ENCODE data around the gene INPP4B.
"Not testable (repeated sequence)": the region's sequence is repeated elsewhere in the genome, so short reads cannot be mapped to it uniquely, and the experiment has no call there.

The INPP4B gene

GRCh38 chr4:142413485-142413884 lies 432.6 kb downstream of the INPP4B start:
- DNase-seq (ENCODE audit: low read depth, low spot score): no peak

DNA sequence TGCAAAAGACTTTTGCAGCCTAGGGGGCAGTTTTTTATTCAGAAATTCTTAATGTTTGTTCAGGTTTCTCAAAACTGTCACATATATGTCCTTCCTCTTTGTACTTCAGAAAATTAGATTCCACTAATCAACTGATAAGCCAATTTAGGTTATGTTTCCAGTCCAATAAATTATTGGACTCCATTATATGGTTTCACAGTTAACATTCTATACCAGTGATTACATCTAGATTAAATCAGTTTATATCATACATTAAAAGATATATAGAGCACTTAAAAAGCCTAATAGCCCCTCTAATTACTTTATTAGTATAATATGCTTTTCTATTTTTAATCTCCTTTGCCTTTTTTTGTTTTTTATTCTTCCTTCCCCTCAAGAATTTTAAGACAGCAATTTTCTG lies 434.1 kb downstream of the INPP4B start:
- no peak for DNase-seq (ENCODE audit: low read depth, low spot score)

GRCh38 chr4:142408003-142408441 lies 438.1 kb downstream of the INPP4B start:
- no peak for DNase-seq (ENCODE audit: low read depth, low spot score)

GRCh38 chr4:142407596-142407995 lies 438.5 kb downstream of the INPP4B start:
- no peak for DNase-seq (ENCODE audit: low read depth, low spot score)

GRCh38 chr4:142406917-142407501 lies 439.1 kb downstream of the INPP4B start:
- no peak for DNase-seq (ENCODE audit: low read depth, low spot score)

GRCh38 chr4:142406499-142406835 lies 439.6 kb downstream of the INPP4B start:
- no peak for DNase-seq (ENCODE audit: low read depth, low spot score)

DNA sequence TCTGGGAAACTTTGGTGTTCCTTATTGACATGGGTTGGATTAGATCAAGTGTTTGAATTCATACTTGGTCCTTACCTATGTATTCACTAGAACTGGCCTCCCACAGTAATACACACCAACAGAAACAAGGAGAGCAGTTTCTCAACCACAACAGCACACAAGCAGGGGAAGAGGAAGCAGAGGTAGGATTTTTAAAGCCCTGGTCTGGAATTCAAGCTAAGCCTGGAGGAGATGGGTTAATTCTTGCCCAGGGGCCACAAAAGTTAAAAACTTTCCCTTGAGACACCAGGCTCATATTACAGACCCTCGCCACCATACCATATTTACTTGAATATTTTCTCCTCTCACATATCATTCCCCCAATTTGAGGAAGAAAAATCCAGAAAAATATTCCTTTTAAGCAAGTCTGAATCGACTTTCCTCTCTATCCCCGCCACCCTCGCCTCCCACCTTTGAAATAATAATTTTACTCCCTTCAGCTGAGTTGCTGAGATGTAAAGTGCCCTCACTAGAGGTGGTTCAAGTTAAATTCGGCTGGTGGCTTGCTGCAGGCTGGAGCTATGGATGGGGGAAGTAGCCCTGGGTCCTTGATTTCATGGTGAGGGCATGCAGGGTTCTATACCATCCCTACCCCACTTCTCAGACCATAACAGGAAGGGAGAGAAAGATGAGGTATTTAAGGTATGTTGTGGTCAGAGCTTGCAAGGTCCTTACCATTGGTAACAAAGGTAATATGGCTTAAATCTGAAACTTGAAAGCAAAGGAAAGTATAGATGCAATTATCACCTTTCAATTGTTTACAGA lies 440.2 kb downstream of the INPP4B start:
- DNase-seq (ENCODE audit: low read depth, low spot score): no peak

- DNase-seq (ENCODE audit: low read depth, low spot score): no peak
These were observed 440.9 kb downstream of the INPP4B start for GRCh38 chr4:142405021-142405694.

DNA sequence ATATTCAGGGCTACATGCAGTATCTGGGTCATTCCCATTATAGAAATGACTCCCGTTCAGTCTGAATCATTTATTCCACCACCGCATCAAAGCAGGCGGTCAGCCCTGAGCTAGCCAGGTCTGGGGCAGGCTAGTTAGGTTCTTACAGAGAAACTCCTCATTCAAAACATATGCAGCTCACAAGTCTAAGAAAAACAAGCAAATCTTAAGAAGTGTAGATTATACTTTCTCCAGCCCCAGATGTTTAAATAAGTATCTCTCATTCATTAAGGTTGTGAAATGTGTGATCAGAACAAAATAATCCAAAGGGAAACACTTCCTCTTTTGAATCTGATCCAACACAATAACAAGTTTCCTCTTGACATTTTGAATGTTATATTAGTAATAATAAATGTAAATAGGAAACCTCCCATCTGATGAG lies 441.9 kb downstream of the INPP4B start:
- no peak for DNase-seq (ENCODE audit: low read depth, low spot score)

DNA sequence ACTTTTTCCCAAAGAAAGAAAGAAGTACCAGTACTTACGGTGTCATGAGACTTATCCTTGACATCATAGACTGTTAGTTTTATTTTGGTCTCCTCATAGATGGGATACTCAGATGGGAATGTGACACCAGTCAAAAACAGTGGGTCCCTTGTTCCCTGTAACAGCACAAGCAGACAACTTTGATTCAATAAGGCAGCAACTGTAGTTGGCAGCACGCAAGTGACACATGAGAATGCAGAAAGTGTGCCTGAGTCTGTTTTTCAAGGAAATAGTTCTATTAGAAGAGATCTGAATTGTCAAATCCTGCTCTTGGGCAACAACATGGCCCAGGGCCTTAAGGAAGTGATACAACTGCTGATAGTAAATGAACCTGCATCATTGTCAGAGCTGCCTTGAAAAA lies 443.2 kb downstream of the INPP4B start:
- DNase-seq (ENCODE audit: low read depth, low spot score): no peak

GRCh38 chr4:142402156-142402555 lies 443.9 kb downstream of the INPP4B start:
- no peak for DNase-seq (ENCODE audit: low read depth, low spot score)

DNA sequence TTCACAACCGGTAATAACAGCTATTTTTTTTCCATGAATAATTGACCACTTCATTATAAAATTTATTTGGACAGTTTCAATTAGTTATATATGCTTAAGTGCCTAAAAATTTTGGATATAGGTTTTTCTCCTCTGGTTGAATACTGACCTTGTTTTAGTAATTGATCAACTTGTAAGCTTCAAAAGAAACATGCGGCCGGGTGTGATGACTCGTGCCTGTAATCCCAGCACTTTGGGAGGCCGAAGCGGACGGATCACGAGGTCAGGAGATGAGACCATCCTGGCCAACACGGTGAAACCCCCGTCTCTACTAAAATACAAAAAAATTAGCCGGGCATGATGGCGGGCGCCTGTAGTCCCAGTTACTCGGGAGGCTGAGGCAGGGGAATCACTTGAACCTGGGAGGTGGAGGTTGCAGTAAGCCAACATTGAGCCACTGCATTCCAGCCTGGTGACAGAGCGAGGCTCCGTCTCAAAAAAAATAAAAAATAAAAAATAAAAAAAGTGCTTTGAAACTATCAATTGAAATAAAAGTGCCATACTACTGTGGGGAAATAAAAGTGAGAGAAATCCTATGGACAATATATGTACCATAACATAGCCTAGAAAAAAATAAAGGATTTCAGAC lies 448.6 kb downstream of the INPP4B start:
- not testable (repeated sequence) for DNase-seq (ENCODE audit: low read depth, low spot score)

- no peak for DNase-seq (ENCODE audit: low read depth, low spot score)
These were observed 449.8 kb downstream of the INPP4B start for GRCh38 chr4:142396279-142396678.

DNA sequence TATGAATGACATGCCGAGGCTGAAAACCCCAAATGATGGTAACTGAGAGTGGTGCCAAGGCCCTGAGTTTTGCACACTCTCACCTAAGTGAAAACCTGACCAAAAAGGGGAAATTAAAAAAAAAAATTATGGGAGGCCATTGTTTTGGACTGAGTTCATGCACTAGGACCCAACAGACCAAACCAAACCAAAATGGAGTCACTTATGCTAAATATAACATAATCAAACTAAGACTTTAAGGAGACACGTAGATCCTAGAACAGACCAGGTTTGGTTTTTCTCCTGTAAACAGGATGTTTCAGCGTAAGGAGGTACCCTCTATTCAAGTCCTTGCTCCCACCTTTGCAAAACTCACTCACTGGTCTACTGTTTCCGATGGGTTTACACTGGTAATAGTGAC lies 453.0 kb downstream of the INPP4B start:
- no peak for DNase-seq (ENCODE audit: low read depth, low spot score)

- no peak for DNase-seq (ENCODE audit: low read depth, low spot score)
These were observed 459.2 kb downstream of the INPP4B start for GRCh38 chr4:142386856-142387255.

GRCh38 chr4:142386449-142386848 lies 459.7 kb downstream of the INPP4B start:
- DNase-seq (ENCODE audit: low read depth, low spot score): no peak

DNA sequence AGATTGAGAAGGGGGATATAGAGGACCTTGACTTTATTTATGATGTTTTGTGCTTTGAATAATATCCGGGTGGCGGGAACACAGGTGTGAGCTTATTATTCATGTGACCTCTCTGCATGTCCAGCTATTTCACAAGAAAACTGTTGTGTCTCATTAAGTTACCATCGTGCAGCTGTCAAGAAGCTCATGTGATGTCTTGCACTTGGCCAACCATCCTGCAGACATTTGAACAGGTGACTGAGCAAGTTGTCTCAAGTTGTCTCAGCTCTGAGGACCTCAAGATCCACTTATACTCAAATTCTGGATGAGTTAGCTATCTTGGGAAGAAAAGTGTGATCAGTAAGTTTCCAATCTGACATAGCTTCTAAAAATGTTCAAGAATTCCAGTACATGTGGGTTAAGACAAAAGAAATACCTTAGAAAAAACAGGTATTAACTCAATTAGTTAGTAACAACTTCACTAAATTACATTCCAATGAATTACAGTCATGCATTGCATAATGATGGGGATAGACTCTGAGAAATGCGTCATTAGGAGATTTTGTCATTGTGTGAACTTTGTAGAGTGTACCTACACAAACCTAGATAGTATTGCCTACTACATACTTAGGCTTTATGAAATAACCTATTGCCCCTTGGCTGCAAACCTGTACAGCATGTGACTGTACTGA lies 462.2 kb downstream of the INPP4B start:
- DNase-seq (ENCODE audit: low read depth, low spot score): no peak

DNA sequence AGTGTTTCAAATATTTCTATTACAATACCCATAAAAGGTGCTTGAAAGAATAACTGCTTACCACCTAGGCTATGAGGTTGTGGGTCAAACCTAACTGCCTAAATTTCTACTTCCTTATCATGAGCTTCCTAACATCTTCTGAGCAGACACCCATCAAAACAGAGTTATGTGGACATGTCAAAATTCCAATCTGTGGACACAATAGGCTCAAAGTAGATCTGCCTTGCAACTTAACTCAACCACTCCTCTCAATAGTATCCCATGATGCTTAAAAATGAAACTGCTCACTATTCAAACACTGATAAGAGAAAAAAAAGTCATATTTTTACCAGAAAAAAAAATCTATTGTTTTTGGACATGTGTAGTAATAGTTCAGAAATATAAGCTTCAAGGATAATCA lies 462.7 kb downstream of the INPP4B start:
- DNase-seq (ENCODE audit: low read depth, low spot score): no peak

DNA sequence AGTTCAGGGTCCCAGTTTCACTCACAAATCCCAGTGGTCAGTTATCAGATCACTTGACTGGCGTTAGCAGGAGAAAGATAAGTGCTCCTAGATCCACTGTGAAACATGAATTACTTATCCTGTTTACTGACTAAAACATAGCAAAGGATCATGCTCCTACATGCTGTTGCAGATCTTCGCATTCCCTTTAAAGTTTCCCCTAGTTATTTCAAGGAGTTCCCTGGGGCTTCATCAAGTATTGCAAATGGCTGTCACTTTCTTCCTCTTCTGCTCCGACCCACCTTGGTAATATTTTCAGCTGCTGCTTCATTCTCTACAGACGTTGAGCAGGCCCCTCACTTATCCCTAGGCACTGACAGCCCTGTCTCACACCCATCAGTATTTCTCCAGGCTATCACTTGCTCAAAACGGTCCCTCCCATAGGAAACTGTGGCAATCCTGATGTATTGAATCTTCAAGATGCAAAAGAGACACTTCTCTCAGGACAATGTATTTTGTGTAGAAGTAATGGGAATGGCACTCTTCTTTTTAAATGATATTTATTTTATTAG lies 466.0 kb downstream of the INPP4B start:
- DNase-seq (ENCODE audit: low read depth, low spot score): no peak

DNA sequence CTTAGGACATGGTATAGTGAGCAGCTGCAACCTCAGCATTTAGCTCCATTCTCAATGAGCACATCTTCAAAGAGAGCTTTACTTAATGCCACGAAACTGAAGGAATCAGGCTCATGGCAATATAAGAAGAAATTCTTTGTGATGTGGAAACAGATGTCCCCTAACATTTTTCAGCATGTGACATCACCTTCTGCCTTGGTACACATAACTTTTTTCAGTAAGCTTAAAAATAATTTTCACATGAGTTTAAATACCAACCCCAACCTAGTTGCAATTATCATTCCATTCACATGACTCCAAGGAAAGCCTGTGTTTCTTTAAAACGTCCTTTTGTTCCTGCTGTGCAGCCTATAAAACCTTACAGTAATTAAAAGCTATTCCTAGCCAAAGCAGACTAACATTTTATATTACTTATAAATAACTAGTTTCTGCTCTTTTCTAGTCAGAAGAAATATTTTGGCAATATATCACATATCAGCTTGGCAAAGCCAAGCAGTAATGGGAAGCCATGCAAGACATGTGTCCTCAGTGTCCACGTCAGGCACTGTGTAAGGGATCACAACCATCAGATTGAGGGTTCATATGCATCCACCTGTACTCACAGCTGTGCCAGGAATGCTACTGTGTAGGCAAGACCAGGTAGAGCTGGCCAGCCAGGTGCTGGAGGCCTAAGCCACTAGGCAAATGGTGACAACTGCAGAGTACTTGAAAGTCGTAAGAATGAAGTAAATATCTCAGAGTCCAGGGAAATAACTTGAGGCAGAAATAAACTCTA lies 466.6 kb downstream of the INPP4B start:
- no peak for DNase-seq (ENCODE audit: low read depth, low spot score)

DNA sequence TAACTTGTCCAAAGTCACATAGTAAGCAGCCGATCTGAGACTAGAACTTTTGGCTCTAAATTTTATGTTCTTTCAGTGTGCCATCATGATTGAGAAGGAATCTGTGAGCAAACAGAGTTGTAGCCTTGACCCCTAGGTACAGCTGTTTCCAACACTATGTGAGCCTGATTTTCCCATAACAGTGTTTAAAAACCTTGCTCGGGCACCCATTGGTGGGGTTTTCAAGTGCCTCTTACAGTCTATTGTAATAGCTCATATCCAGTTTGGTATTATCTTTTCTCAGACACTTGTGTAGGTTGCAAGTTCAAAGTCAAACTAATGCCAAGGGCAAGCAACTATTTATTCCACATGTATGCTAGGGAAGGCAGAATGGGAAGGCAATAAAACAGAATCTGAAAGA lies 467.9 kb downstream of the INPP4B start:
- no peak for DNase-seq (ENCODE audit: low read depth, low spot score)
